SK-N-SH (cell line): ENCODE data around the gene UBE2U. TPM values are rescaled to one million over a fixed set of nuclear protein-coding genes. Genes with fewer than 3 reads are reported as not detected.
A peak's percentile ranks its signal among the peaks of the same experiment; 100 is the strongest.

Source experiments
- CTCF ChIA-PET: fragments of 300-600, 350-600 bp; formaldehyde crosslinking; extraction: SDS; loops from one replicate; lab custom pipeline; 2021; lab: Yijun Ruan, JAX
- POLR2A ChIA-PET: fragments of 350-600 bp; sonication (Branson Sonifier 250); formaldehyde crosslinking; extraction: SDS; loops from one replicate; lab custom pipeline; 2020; ENCODE audit warnings: antibody characterized with exemption, inconsistent platforms; lab: Yijun Ruan, JAX
- DNase-seq: peaks from one replicate; pipeline ENCODE4 v3.0.0; 2012
- H2AFZ ChIP-seq: fragments of 200-600 bp; sonication (generic); 2 replicates; pipeline ENCODE4 v1.8.1; 2016; ENCODE audit warnings: antibody characterized with exemption, mild to moderate bottlenecking, low read depth
- H3F3A ChIP-seq: fragments of 200-600 bp; sonication (generic); replicated peaks from 2 replicates; pipeline ENCODE3; 2016; ENCODE audit warnings: antibody characterized with exemption, mild to moderate bottlenecking; ENCODE audit not compliant: insufficient read depth
- H3K27ac ChIP-seq, 2 experiments: fragments of 200-500 bp in 1 of 2; fragments of 200-600 bp in 1 of 2; sonication (Bioruptor generic) in 1 of 2; sonication (generic), shearing (Covaris generic) in 1 of 2; 2 replicates each; pipeline versions ENCODE4 v1.5.1 to v1.6.1; 2014 to 2016; ENCODE audit warnings: low read depth in 2 of 2, inconsistent platforms in 1 of 2, low read length in 1 of 2, mild to moderate bottlenecking in 1 of 2, mixed read lengths in 1 of 2
- H3K27me3 ChIP-seq: fragments of 200-600 bp; sonication (generic), shearing (Covaris generic); 2 replicates; pipeline ENCODE4 v1.6.1; 2016; ENCODE audit warnings: mixed run types; ENCODE audit not compliant: insufficient read depth
- H3K36me3 ChIP-seq, 2 experiments: fragments of 200-500 bp in 1 of 2; fragments of 200-600 bp in 1 of 2; sonication (Bioruptor generic) in 1 of 2; sonication (generic) in 1 of 2; replicated peaks in 1 of 2; 2 replicates each; pipeline versions ENCODE3 to v1.5.1; 2014 to 2016; ENCODE audit warnings: low read length in 1 of 2, mild to moderate bottlenecking in 1 of 2; ENCODE audit not compliant: insufficient read depth in 2 of 2, control insufficient read depth in 1 of 2
- H3K4me1 ChIP-seq, 2 experiments: fragments of 200-500 bp in 1 of 2; fragments of 200-600 bp in 1 of 2; sonication (Bioruptor generic) in 1 of 2; sonication (generic), shearing (Covaris generic) in 1 of 2; 2 replicates each; pipeline versions ENCODE4 v1.5.1 to v1.6.1; 2014 to 2016; ENCODE audit warnings: low read depth in 1 of 2, low read length in 1 of 2, mixed run types in 1 of 2; ENCODE audit not compliant: insufficient read depth in 2 of 2, control insufficient read depth in 1 of 2
- H3K4me2 ChIP-seq: fragments of 200-600 bp; sonication (generic), shearing (Covaris generic); 2 replicates; pipeline ENCODE4 v1.6.1; 2017; ENCODE audit warnings: mixed run types
- H3K4me3 ChIP-seq, 2 experiments: fragments of 200-500 bp in 1 of 2; fragments of 200-600 bp in 1 of 2; sonication (Bioruptor generic) in 1 of 2; sonication (generic), shearing (Covaris generic) in 1 of 2; 2 replicates each; pipeline versions ENCODE4 v1.5.1 to v1.8.1; 2014 to 2016; ENCODE audit warnings: low read depth in 2 of 2, inconsistent platforms in 1 of 2, low read length in 1 of 2, mild to moderate bottlenecking in 1 of 2, mixed read lengths in 1 of 2, moderate library complexity in 1 of 2
- H3K79me2 ChIP-seq: fragments of 200-600 bp; sonication (generic); 2 replicates; pipeline ENCODE4 v1.8.1; 2017; ENCODE audit warnings: mild to moderate bottlenecking; ENCODE audit not compliant: insufficient read depth
- H3K9ac ChIP-seq: fragments of 200-600 bp; sonication (generic); 2 replicates; pipeline ENCODE4 v1.6.1; 2017; ENCODE audit warnings: mixed run types
- H3K9me2 ChIP-seq: fragments of 200-600 bp; sonication (generic); 2 replicates; pipeline ENCODE4 v1.6.1; 2017; ENCODE audit warnings: mixed run types
- H3K9me3 ChIP-seq: fragments of 200-600 bp; sonication (generic); 2 replicates; pipeline ENCODE4 v1.6.1; 2017; ENCODE audit warnings: mixed run types, mild to moderate bottlenecking, moderate library complexity
- H4K20me1 ChIP-seq: fragments of 200-600 bp; sonication (generic); 2 replicates; pipeline ENCODE4 v1.6.1; 2017; ENCODE audit warnings: mild to moderate bottlenecking, mixed run types; ENCODE audit not compliant: insufficient read depth
- CTCF ChIP-seq: fragments of 200-600 bp; sonication (generic); IDR thresholded peaks from 2 replicates; pipeline ENCODE4 v1.6.1; 2017; ENCODE audit warnings: antibody characterized with exemption, mild to moderate bottlenecking, moderate library complexity
- ELF1 ChIP-seq: IDR thresholded peaks from 2 replicates; pipeline ENCODE4 v1.4.0; 2012
- EZH2phosphoT487 ChIP-seq: fragments of 200-600 bp; sonication (generic); IDR thresholded peaks from 2 replicates; pipeline ENCODE4 v1.6.1; 2017; ENCODE audit warnings: low read depth, mixed run types, mild to moderate bottlenecking, antibody characterized with exemption, moderate library complexity, borderline replicate concordance
- FOSL2 ChIP-seq: IDR thresholded peaks from 2 replicates; pipeline ENCODE4 v1.4.0; 2012; ENCODE audit warnings: low read depth, mild to moderate bottlenecking, moderate library complexity, borderline replicate concordance
- GABPA ChIP-seq: IDR thresholded peaks from 2 replicates; pipeline ENCODE4 v1.4.0; 2012; ENCODE audit warnings: low read depth, mild to moderate bottlenecking
- IRF3 ChIP-seq: fragments of 150-350 bp; IDR thresholded peaks from 2 replicates; pipeline ENCODE4 v1.6.1; 2016; ENCODE audit warnings: mild to moderate bottlenecking, low read depth, low read length
- JUND ChIP-seq: IDR thresholded peaks from 2 replicates; pipeline ENCODE4 v1.4.0; 2012
- MAX ChIP-seq: IDR thresholded peaks from 2 replicates; pipeline ENCODE4 v1.4.0; 2012; ENCODE audit warnings: low read depth
- MEF2A ChIP-seq: IDR thresholded peaks from 2 replicates; pipeline ENCODE4 v1.4.0; 2012; ENCODE audit warnings: low read depth, borderline replicate concordance
- MXI1 ChIP-seq: IDR thresholded peaks from 2 replicates; pipeline ENCODE4 v1.6.1; 2012; ENCODE audit warnings: mild to moderate bottlenecking, low read depth, low read length, improper control_type of control experiment
- NFIC ChIP-seq: IDR thresholded peaks from 2 replicates; pipeline ENCODE4 v1.4.0; 2012; ENCODE audit warnings: borderline replicate concordance
- NRF1 ChIP-seq: IDR thresholded peaks from 2 replicates; pipeline ENCODE4 v1.6.1; 2012; ENCODE audit warnings: low read depth, mild to moderate bottlenecking, low read length
- PBX3 ChIP-seq: IDR thresholded peaks from 2 replicates; pipeline ENCODE4; 2012
- POLR2AphosphoS5 ChIP-seq: IDR thresholded peaks from 2 replicates; pipeline ENCODE4 v1.6.1; 2012; ENCODE audit warnings: low read depth, low read length
- RAD21 ChIP-seq: IDR thresholded peaks from 2 replicates; pipeline ENCODE4 v1.6.1; 2012; ENCODE audit warnings: mild to moderate bottlenecking, low read length
- RXRA ChIP-seq: IDR thresholded peaks from 2 replicates; pipeline ENCODE4 v1.4.0; 2012; ENCODE audit warnings: low read depth, mild to moderate bottlenecking, borderline replicate concordance
- SMC3 ChIP-seq: IDR thresholded peaks from 2 replicates; pipeline ENCODE4 v1.6.1; 2012; ENCODE audit warnings: low read depth, low read length, improper control_type of control experiment
- TAF1 ChIP-seq: IDR thresholded peaks from 2 replicates; pipeline ENCODE4 v1.6.1; 2012; ENCODE audit warnings: low read depth, mild to moderate bottlenecking, low read length, moderate library complexity, borderline replicate concordance
- TCF12 ChIP-seq: IDR thresholded peaks from 2 replicates; pipeline ENCODE4 v1.4.0; 2012
- USF1 ChIP-seq: IDR thresholded peaks from 2 replicates; pipeline ENCODE4 v1.4.0; 2012; ENCODE audit warnings: low read depth, borderline replicate concordance
- USF2 ChIP-seq: fragments of 150-350 bp; IDR thresholded peaks from 2 replicates; pipeline ENCODE4 v1.6.1; 2017; ENCODE audit warnings: antibody characterized with exemption, low read length, low read depth, borderline replicate concordance
- YY1 ChIP-seq: IDR thresholded peaks from 2 replicates; pipeline ENCODE4 v1.4.0; 2012; ENCODE audit warnings: low read depth, mild to moderate bottlenecking
- WGBS: methylation state at CpG from one replicate; pipeline ENCODE4 v1.1.6; 2017; ENCODE audit warnings: low lambda C conversion rate; 5-methylcytosine and 5-hydroxymethylcytosine counted together
- polyA plus RNA-seq, 3 experiments: library from polyadenylated mRNA; depleted of rRNA; stranded (reverse); fragments of >200 nt; gene quantifications; 2 replicates each; pipeline ENCODE4 v1.2.3, GENCODE V29; 2012

The UBE2U gene
- polyA plus RNA-seq, 1 of the 3 experiments (the other 2 are of a cell fraction), result not detected

- TF ChIP-seq CTCF (no peak), USF1 (no peak), NFIC (peak; percentile 76), MEF2A (no peak), NRF1 (no peak), USF2 (no peak), SMC3 (no peak), MAX (0 out of 2 replicates have a peak, but pooled peaks have one; percentile 18)
Measured at GRCh38 chr1:64172458-64172983, 30.9 kb upstream of the UBE2U start (continued).

GRCh38 chr1:64173336-64173940, 30.0 kb upstream of the UBE2U start:
- Histone ChIP-seq H3K9me3 (no peaks in the 10 kb centered on the region), H2AFZ (no peak overlapping the region), H4K20me1 (no peaks in the 10 kb centered on the region), H3K4me3 (no peak overlapping the region), H3K4me1 (peaks cover 33 to 50% of the 10 kb centered on the region in 2 experiments), H3K79me2 (no peaks in the 10 kb centered on the region), H3K4me2 (peak overlapping the region; percentile 51; the same call in 1 of the 2 replicates), H3K9ac (no peak overlapping the region; the same call in 1 of the 2 replicates), H3K9me2 (no peaks in the 10 kb centered on the region), H3F3A (peaks cover 20% of the 10 kb centered on the region), H3K27me3 (no peaks in the 10 kb centered on the region), H3K36me3 (peaks cover 0 to 30% of the 10 kb centered on the region in 2 experiments), H3K27ac (peak overlapping the region; percentile 91 to 100)
- DNase-seq, result no peak
- 72% methylated on average over 6 of the region's 6 CpGs for WGBS
- ChIA-PET POLR2A (interaction anchor here (1.0 to 2.0 kb wide), 2 partner anchors 11 to 70 kb away, joined by 4 to 11 read pairs; no protein-coding TSS in a partner anchor), CTCF (interaction anchor here (1.1 to 3.1 kb wide), 10 partner anchors 10 to 509 kb away, joined by 3 to 16 read pairs (median 5); no protein-coding TSS in a partner anchor)
- TF ChIP-seq GABPA, result no peak
- no peak for TF ChIP-seq ELF1
- TF ChIP-seq EZH2phosphoT487, result no peak
- TF ChIP-seq JUND, result no peak
- TF ChIP-seq RXRA, result no peak
- TF ChIP-seq POLR2AphosphoS5, result no peak
- TF ChIP-seq FOSL2, result no peak
- no peak for TF ChIP-seq PBX3
- TF ChIP-seq IRF3, result no peak
- TF ChIP-seq TCF12, result no peak
- no peak for TF ChIP-seq NFIC
- TF ChIP-seq RAD21, result no peak
- TF ChIP-seq TAF1, result no peak
- TF ChIP-seq YY1, result no peak
- no peak for TF ChIP-seq SMC3
- TF ChIP-seq MXI1, result no peak
